Esophagus squamous epithelium (tissue), 5 donors: ENCODE measurements around the gene MOCOS. TPM values are rescaled to one million over a fixed set of nuclear protein-coding genes. Genes with fewer than 3 reads are reported as not detected.

Experiments
- DNase-seq: peaks from one replicate; lab custom pipeline; 2025; lab: John Stamatoyannopoulos, UW
- H3K27ac ChIP-seq, 4 donors: fragments of 200-600 bp; sonication (generic); one replicate each; pipeline ENCODE4 v1.5.1; 2016 to 2019; ENCODE audit warnings: mild to moderate bottlenecking in 1 of 4
- H3K27me3 ChIP-seq, 4 donors: fragments of 200-600 bp; sonication (generic); 1 replicate in 3 of 4; 2 replicates in 1 of 4; pipeline versions ENCODE4 v1.5.1 to v1.6.0; 2017 to 2021; ENCODE audit warnings: antibody characterized with exemption in 1 of 4
- H3K36me3 ChIP-seq, 3 donors: fragments of 200-600 bp; sonication (generic); one replicate each; pipeline ENCODE4 v1.5.1; 2016 to 2019
- H3K4me1 ChIP-seq, 3 donors: fragments of 200-600 bp; sonication (generic); one replicate each; pipeline ENCODE4 v1.5.1; 2017 to 2019
- H3K4me3 ChIP-seq, 4 donors: fragments of 200-600 bp; sonication (generic); 1 replicate in 3 of 4; 2 replicates in 1 of 4; pipeline ENCODE4 v1.5.1; 2016 to 2019; ENCODE audit warnings: mild to moderate bottlenecking in 2 of 4, moderate library complexity in 1 of 4
- H3K9me3 ChIP-seq, 3 donors: fragments of 200-600 bp; sonication (generic); one replicate each; pipeline ENCODE4 v1.5.1; 2016 to 2019
- CTCF ChIP-seq, 6 experiments: fragments of 450-650 bp in 4 of 6; fragments of 200-600 bp in 2 of 6; sonication (generic) in 2 of 6; IDR thresholded peaks; one replicate each; pipeline ENCODE4 v1.5.1; 2016 to 2019; ENCODE audit warnings: antibody characterized with exemption in 6 of 6, mild to moderate bottlenecking in 4 of 6, moderate library complexity in 4 of 6
- POLR2A ChIP-seq, 4 donors: fragments of 450-650 bp; IDR thresholded peaks; one replicate each; pipeline ENCODE4 v1.6.1; 2017; ENCODE audit warnings: antibody characterized with exemption in 4 of 4, mild to moderate bottlenecking in 4 of 4, moderate library complexity in 3 of 4
- WGBS, 2 donors: methylation state at CpG; one replicate each; pipeline ENCODE4 v1.1.5; 2018; 5-methylcytosine and 5-hydroxymethylcytosine counted together
- intact Hi-C: fragments of 100-400 bp; cut with DNase I; formaldehyde crosslinking; loops from one replicate; pipeline ENCODE4 v1.15.0; 2022
- total RNA-seq, 4 donors: library from RNA; depleted of rRNA; stranded (reverse); fragments of >200 nt; gene quantifications; one replicate each; pipeline ENCODE4 v1.1.0, GENCODE V29; 2016
- donor health status: DM: yes; HTN: yes; CAD: no.

The MOCOS gene
- total RNA-seq, 4 donors from 2014 or later = 4.4 to 11.8 (median 7.0) TPM

DNA sequence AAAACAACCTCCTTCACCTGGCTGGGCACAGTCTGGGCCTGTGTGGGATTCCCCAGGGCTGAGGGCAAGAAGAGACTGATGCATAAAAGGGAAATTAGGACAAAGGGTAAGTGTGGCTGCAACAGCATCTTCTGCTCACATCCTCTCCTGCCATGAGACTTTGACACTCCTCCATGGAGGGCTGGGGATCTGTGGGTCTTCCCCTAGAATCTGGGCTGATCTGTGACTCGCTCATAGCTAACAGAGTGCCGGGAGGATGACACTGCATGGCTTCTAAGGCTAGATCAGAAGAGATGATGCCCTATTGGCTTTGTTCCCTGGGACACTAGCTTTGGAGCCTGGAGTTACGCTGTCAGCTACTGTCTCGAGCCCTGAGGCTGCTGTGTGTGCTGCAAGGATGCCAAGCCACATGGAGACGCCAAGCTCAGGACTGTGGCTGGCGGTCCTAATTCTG is 24.3 kb downstream of the MOCOS start:
- intact Hi-C loops = no loop called here
- WGBS, 2 donors = 43 to 100% methylated on average over 1 to 5 of the region's 6 CpGs
- H3K4me3 ChIP-seq = no peak overlapping the region
- H3K27me3 ChIP-seq = no peaks in the 10 kb centered on the region
- TF ChIP-seq POLR2A (IDR thresholded peaks at IDR 0.05) (no peak), CTCF (IDR thresholded peaks at IDR 0.05) (no peak)
- DNase-seq = no peak
- no peak overlapping the region for H3K27ac ChIP-seq
- H3K4me1 ChIP-seq = peaks cover 0 to 5% (median 2%) of the 10 kb centered on the region in 3 donors
- H3K9me3 ChIP-seq = peaks cover 0 to 7% (median 0%) of the 10 kb centered on the region in 3 donors
- H3K36me3 ChIP-seq = peaks cover 0 to 43% (median 0%) of the 10 kb centered on the region in 3 donors

GRCh38 chr18:36212301-36213171 is 25.2 kb downstream of the MOCOS start:
- no peak for DNase-seq
- Histone ChIP-seq H3K9me3 (peaks cover 0 to 7% (median 0%) of the 10 kb centered on the region in 3 donors), H3K27me3 (no peaks in the 10 kb centered on the region), H3K36me3 (peaks cover 0 to 35% (median 0%) of the 10 kb centered on the region in 3 donors), H3K27ac (peak overlapping the region in 1 of 4 donors; percentile 34), H3K4me3 (peak overlapping the region in 1 of 4 donors; percentile 8), H3K4me1 (peaks cover 0 to 5% (median 2%) of the 10 kb centered on the region in 3 donors)
- 62 to 80% methylated on average over 9 to 10 of the region's 13 CpGs for WGBS, 2 donors
- TF ChIP-seq CTCF (IDR thresholded peaks at IDR 0.05) (no peak), POLR2A (IDR thresholded peaks at IDR 0.05) (no peak)
- intact Hi-C loops = no loop called here

DNA sequence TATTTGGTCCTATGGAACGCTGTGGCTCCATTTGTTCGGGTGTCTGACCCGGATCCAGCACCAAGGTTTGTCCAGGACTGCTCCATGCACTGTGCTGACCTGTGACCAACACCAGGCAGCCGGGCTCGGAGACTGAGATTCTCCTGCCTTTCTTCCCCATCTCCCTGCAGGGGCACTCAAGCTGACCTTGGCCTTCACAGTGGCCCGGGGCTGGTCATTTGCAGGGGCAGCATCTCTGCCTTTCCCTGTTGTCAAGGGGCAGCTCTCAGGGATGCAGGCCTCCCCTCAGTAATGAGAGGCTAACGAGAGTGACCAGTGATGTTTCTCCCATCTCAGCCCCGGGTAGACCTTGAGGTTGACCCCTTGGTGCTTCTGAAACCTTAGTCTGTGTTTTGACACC is 27.5 kb downstream of the MOCOS start:
- Histone ChIP-seq H3K4me1 (peaks cover 0 to 5% (median 2%) of the 10 kb centered on the region in 3 donors), H3K9me3 (no peaks in the 10 kb centered on the region), H3K27ac (no peak overlapping the region), H3K36me3 (peaks cover 0 to 33% (median 0%) of the 10 kb centered on the region in 3 donors), H3K4me3 (no peak overlapping the region), H3K27me3 (no peaks in the 10 kb centered on the region)
- WGBS, 2 donors = 81 to 85% methylated on average over 5 to 8 of the region's 8 CpGs
- intact Hi-C loops = no loop called here
- TF ChIP-seq CTCF (IDR thresholded peaks at IDR 0.05) (no peak), POLR2A (IDR thresholded peaks at IDR 0.05) (no peak)
- no peak for DNase-seq

- H3K4me3 ChIP-seq = no peak overlapping the region
- no peak for DNase-seq
- intact Hi-C loops = no loop called here
Observed at GRCh38 chr18:36215577-36215976, 28.3 kb downstream of the MOCOS start.

More at GRCh38 chr18:36215577-36215976, 28.3 kb downstream of the MOCOS start:
- no peaks in the 10 kb centered on the region for H3K27me3 ChIP-seq
- TF ChIP-seq CTCF (IDR thresholded peaks at IDR 0.05) = no peak
- no peak for TF ChIP-seq POLR2A (IDR thresholded peaks at IDR 0.05)
- H3K27ac ChIP-seq = no peak overlapping the region
- 80 to 83% methylated on average over 6 to 7 of the region's 9 CpGs for WGBS, 2 donors
- H3K36me3 ChIP-seq = peaks cover 0 to 33% (median 0%) of the 10 kb centered on the region in 3 donors
- H3K4me1 ChIP-seq = peaks cover 0 to 5% (median 2%) of the 10 kb centered on the region in 3 donors
- H3K9me3 ChIP-seq = no peaks in the 10 kb centered on the region
